Prostate gland (tissue), 2 donors: Measurements from ENCODE around the gene HOMEZ.

Source experiments
- CTCF ChIP-seq, 4 experiments: fragments of 200-600 bp in 2 of 4; fragments of 450-650 bp in 2 of 4; sonication (generic) in 2 of 4; IDR thresholded peaks; 1 replicate in 3 of 4; 2 replicates in 1 of 4; pipeline ENCODE4 v1.5.1; 2016 to 2019; ENCODE audit warnings: antibody characterized with exemption in 4 of 4, mild to moderate bottlenecking in 2 of 4, moderate library complexity in 2 of 4
- POLR2A ChIP-seq: fragments of 450-650 bp; IDR thresholded peaks from one replicate; pipeline ENCODE4 v1.6.1; 2016; ENCODE audit warnings: antibody characterized with exemption, mild to moderate bottlenecking

GRCh38 chr14:23301969-23302289, 16.0 kb upstream of the HOMEZ start:
- TF ChIP-seq CTCF (IDR thresholded peaks at IDR 0.05) = no peak
- TF ChIP-seq POLR2A = peak; percentile 90
